Measurements from ENCODE around the gene SLC24A5. TPM values are rescaled to one million over a fixed set of nuclear protein-coding genes. Genes with fewer than 3 reads are reported as not detected.

Gene SLC24A5
- total and polyA plus RNA-seq, 2 of the 4 experiments (the other 2 are of a cell fraction): not detected

- H3K27me3 ChIP-seq (ENCODE audit: control insufficient read depth, insufficient read depth, low read length): no peaks in the 10 kb centered on the region
- no peak overlapping the region for H4K91ac ChIP-seq (ENCODE audit: insufficient read depth, low read depth, low read length)
- no peak overlapping the region for H2BK5ac ChIP-seq (ENCODE audit: low read depth, low read length, poor library complexity, severe bottlenecking)
- no peak overlapping the region for H4K8ac ChIP-seq (ENCODE audit: low read depth in 2 of 2, low read length in 2 of 2)
- H2AK9ac ChIP-seq (replicated peaks; ENCODE audit: low read depth, low read length, poor library complexity): no peak overlapping the region
- H2BK120ac ChIP-seq (ENCODE audit: low read depth, low read length): no peak overlapping the region
- WGBS, 2 experiments (ENCODE audit: extremely low coverage in 2 of 2, insufficient read length in 1 of 2): no CpG with 5 or more reads among the region's 3 CpGs
- H3K56ac ChIP-seq (ENCODE audit: extremely low read depth, insufficient read depth, low read length): no peak overlapping the region
- intact Hi-C loops (cut with micrococcal nuclease) (no loop called here), in situ Hi-C loops (cut with MboI; ENCODE audit: low sequenced_read_pairs) (no loop called here), dilution Hi-C loops (cut with HindIII; ENCODE audit: low sequenced_read_pairs, unreplicated experiment) (no loop called here)
- no peak overlapping the region for H2BK15ac ChIP-seq (ENCODE audit: low read depth, low read length)
- no peak overlapping the region for H3K14ac ChIP-seq (replicated peaks; ENCODE audit: low read depth, low read length)
- H3K9me1 ChIP-seq (ENCODE audit: insufficient read depth, low read length): no peaks in the 10 kb centered on the region
- CTCF ChIA-PET: no interaction called here
- BruUV-seq (replicated peaks): no TSS peak
- no peak overlapping the region for H3K23ac ChIP-seq (ENCODE audit: low read depth, low read length)
- H3K27ac ChIP-seq (ENCODE audit: insufficient read depth, low read length): no peak overlapping the region
- H3K18ac ChIP-seq (ENCODE audit: low read depth, low read length): no peak overlapping the region
- H3K9ac ChIP-seq (ENCODE audit: low read depth, low read length): no peak overlapping the region
- H3K36me3 ChIP-seq (ENCODE audit: control insufficient read depth, insufficient read depth, low read length): no peaks in the 10 kb centered on the region
- H3K79me1 ChIP-seq (ENCODE audit: low read depth in 1 of 2, low read length in 2 of 2): peaks cover 6 to 8% of the 10 kb centered on the region in 2 experiments; a peak in 2 of 4 replicates
- TF ChIP-seq CEBPB (IDR thresholded peaks at IDR 0.05; ENCODE audit: low read depth, low read length): no peak
- no peak for TF ChIP-seq BHLHE40 (IDR thresholded peaks at IDR 0.05; ENCODE audit: low read depth, low read length)
- peak; percentile 89 for TF ChIP-seq MAFK (IDR thresholded peaks at IDR 0.05; ENCODE audit: low read depth, low read length)
- no peak for TF ChIP-seq RAD21 (IDR thresholded peaks at IDR 0.05; ENCODE audit: low read length)
- no peaks in the 10 kb centered on the region for H3K4me1 ChIP-seq (ENCODE audit: control insufficient read depth, insufficient read depth, low read length)
- no peaks in the 10 kb centered on the region for H4K20me1 ChIP-seq (ENCODE audit: insufficient read depth, low read length)
- H3K9me3 ChIP-seq (ENCODE audit: control insufficient read depth, insufficient read depth, low read length): no peaks in the 10 kb centered on the region
- POLR2A ChIA-PET (ENCODE audit: unreplicated experiment): no interaction called here
- ATAC-seq (ENCODE audit: low read depth) (no peak), DNase-seq (no peak)
- no peak overlapping the region for H4K5ac ChIP-seq (ENCODE audit: low read depth, low read length)
- H2BK20ac ChIP-seq (ENCODE audit: low read depth, low read length): no peak overlapping the region
- no peak overlapping the region for H3K4me2 ChIP-seq (ENCODE audit: low read depth, low read length)
- H3K4ac ChIP-seq (ENCODE audit: low read depth, low read length): no peak overlapping the region
- H2AFZ ChIP-seq (replicated peaks; ENCODE audit: low read length, poor library complexity): no peak overlapping the region
- no peak overlapping the region for H2AK5ac ChIP-seq (ENCODE audit: low read depth, low read length)
- no peak overlapping the region for H3K4me3 ChIP-seq (ENCODE audit: insufficient read depth, low read depth, low read length)
Observed at GRCh38 chr15:48168616-48169015, 47.8 kb downstream of the SLC24A5 start.
